GM12878 (cell line): ENCODE measurements around the gene PHACTR3. TPM values are rescaled to one million over a fixed set of nuclear protein-coding genes. Genes with fewer than 3 reads are reported as not detected.

Experiments
- ATAC-seq: fragments of 200-7000 bp; cut with Tn5 transposase; 3 replicates; pipeline ENCODE4 v1.9.1; 2020; ENCODE audit warnings: mild to moderate bottlenecking, moderate library complexity
- BruUV-seq: library from RNA; stranded (reverse); fragments of 400-500 nt; replicated peaks from 2 replicates; lab custom pipeline; 2021; lab: Mats Ljungman, UMichigan
- CTCF ChIA-PET: fragments of 300-600 bp; sonication (Branson Sonifier 250); formaldehyde crosslinking; extraction: SDS; loops from one replicate; lab custom pipeline; 2021; ENCODE audit warnings: inconsistent platforms; lab: Yijun Ruan, JAX
- POLR2A ChIA-PET: fragments of 350-600 bp; formaldehyde crosslinking; extraction: SDS; loops from one replicate; lab custom pipeline; 2021; ENCODE audit warnings: inconsistent platforms; lab: Charles Lee
- RAD21 ChIA-PET: fragments of 300-600 bp; sonication (Branson Sonifier 250); formaldehyde crosslinking; loops from one replicate; lab custom pipeline; 2023; ENCODE audit warnings: antibody characterized with exemption; ENCODE audit not compliant: unreplicated experiment; lab: Charles Lee
- SMC1A ChIA-PET: fragments of 300-600 bp; sonication (Branson Sonifier 250); formaldehyde crosslinking; loops from one replicate; lab custom pipeline; 2023; ENCODE audit not compliant: unreplicated experiment, uncharacterized antibody; lab: Charles Lee
- DNase-seq: peaks from one replicate; pipeline ENCODE4 v3.0.0-alpha.2; 2011; ENCODE audit warnings: low read depth, low spot score
- FAIRE-seq: peaks from 3 replicates; lab custom pipeline; 2011; peaks lifted over from hg19 to GRCh38; lab: Jason Lieb, UNC
- H2AFZ ChIP-seq: 2 replicates; pipeline ENCODE4 v1.6.0; 2011; ENCODE audit warnings: low read depth, low read length, control low read depth; ENCODE audit not compliant: control insufficient read depth
- H3K27ac ChIP-seq: 2 replicates; pipeline ENCODE4 v1.5.1; 2011; ENCODE audit warnings: control low read depth; ENCODE audit not compliant: control insufficient read depth, insufficient read depth
- H3K27me3 ChIP-seq, 2 experiments: replicated peaks in 1 of 2; 2 replicates each; pipeline versions ENCODE4 v1.6.0 to v1.6.1; 2011; ENCODE audit warnings: low read length in 1 of 2; ENCODE audit not compliant: control insufficient read depth in 2 of 2, insufficient read depth in 2 of 2
- H3K36me3 ChIP-seq, 2 experiments: 2 replicates each; pipeline ENCODE4 v1.5.1; 2011; ENCODE audit warnings: low read length in 1 of 2; ENCODE audit not compliant: control insufficient read depth in 2 of 2, insufficient read depth in 2 of 2
- H3K4me1 ChIP-seq: 2 replicates; pipeline ENCODE4 v1.6.1; 2011; ENCODE audit warnings: mild to moderate bottlenecking, low read length, moderate library complexity, mixed read lengths; ENCODE audit not compliant: control insufficient read depth, insufficient read depth
- H3K4me2 ChIP-seq: 2 replicates; pipeline ENCODE4 v1.6.0; 2011; ENCODE audit warnings: control low read depth; ENCODE audit not compliant: control insufficient read depth, insufficient read depth
- H3K4me3 ChIP-seq: fragments of 200-600 bp; sonication (generic); 2 replicates; pipeline ENCODE4 v1.5.1; 2016
- H3K79me2 ChIP-seq: 2 replicates; pipeline ENCODE4 v1.6.0; 2011; ENCODE audit warnings: low read length; ENCODE audit not compliant: control insufficient read depth, insufficient read depth
- H3K9ac ChIP-seq: 2 replicates; pipeline ENCODE4 v1.8.0; 2011; ENCODE audit warnings: low read length, control low read depth, mixed read lengths; ENCODE audit not compliant: control insufficient read depth, insufficient read depth
- H3K9me3 ChIP-seq: replicated peaks from 3 replicates; pipeline ENCODE4 v1.5.1; 2011; ENCODE audit warnings: mild to moderate bottlenecking, low read length; ENCODE audit not compliant: control insufficient read depth, insufficient read depth
- H4K20me1 ChIP-seq: 2 replicates; pipeline ENCODE4 v1.6.0; 2011; ENCODE audit not compliant: control insufficient read depth, insufficient read depth
- EP300 ChIP-seq, 2 experiments: fragments of 150-350 bp in 1 of 2; IDR thresholded peaks; 2 replicates each; pipeline ENCODE4 v1.6.1; 2011 to 2012; ENCODE audit warnings: low read depth in 2 of 2, low read length in 2 of 2, borderline replicate concordance in 1 of 2, improper control_type of control experiment in 1 of 2, inconsistent platforms in 1 of 2; ENCODE audit not compliant: control insufficient read depth in 1 of 2
- IKZF2 ChIP-seq, 2 experiments: fragments of 450-650 bp; IDR thresholded peaks; 2 replicates each; pipeline ENCODE4 v1.6.1; 2017; ENCODE audit warnings: mild to moderate bottlenecking in 2 of 2, moderate library complexity in 2 of 2
- MEF2A ChIP-seq: IDR thresholded peaks from 2 replicates; pipeline ENCODE4 v1.6.1; 2011; ENCODE audit warnings: low read depth, mild to moderate bottlenecking, low read length, moderate library complexity; ENCODE audit not compliant: insufficient read depth
- MEF2B ChIP-seq: fragments of 450-650 bp; IDR thresholded peaks from 2 replicates; pipeline ENCODE4 v1.6.1; 2018; ENCODE audit warnings: mild to moderate bottlenecking, moderate library complexity; ENCODE audit not compliant: partially characterized antibody, poor library complexity, severe bottlenecking
- WGBS: methylation state at CpG from one replicate; pipeline ENCODE4 v1.1.6; 2016; ENCODE audit warnings: low lambda C conversion rate; ENCODE audit not compliant: insufficient replicate concordance, insufficient coverage; ENCODE audit errors: missing lambda C conversion rate; 5-methylcytosine and 5-hydroxymethylcytosine counted together
- in situ Hi-C: fragments of 300-500 bp; cut with MboI; formaldehyde crosslinking; loops from 9 replicates; pipeline ENCODE4 v1.14.3; 2018; ENCODE audit warnings: mixed read lengths
- intact Hi-C: fragments of 100-400 bp; cut with micrococcal nuclease; formaldehyde crosslinking; loops from one replicate; pipeline ENCODE4 v1.14.2; 2022; ENCODE audit not compliant: unreplicated experiment
- polyA plus RNA-seq, 11 experiments: library from polyadenylated mRNA; depleted of rRNA in 4 of 11; unstranded in 6 of 11; stranded (reverse) in 5 of 11; fragments of >200 nt; fragmentation: Nextera tagmentation in 4 of 11; fragmentation: Illumina TruSeq in 1 of 11; extraction: Ambion mirVana in 4 of 11; extraction: Trizol in 1 of 11; gene quantifications; 1 replicate in 1 of 11; 2 replicates in 10 of 11; pipeline versions ENCODE4 v1.2.1 to v1.2.3, GENCODE V29; 2011 to 2016; ENCODE audit warnings: inconsistent platforms in 2 of 11, missing spikeins in 2 of 11, low read depth in 1 of 11
- total RNA-seq, 4 experiments: library from RNA; depleted of rRNA in 3 of 4; stranded (reverse); fragments of >200 nt in 3 of 4; fragmentation: Illumina TruSeq in 1 of 4; extraction: Trizol in 1 of 4; gene quantifications; 2 replicates each; pipeline versions ENCODE4 v1.2.1 to v1.2.3, GENCODE V29; 2013 to 2021
- TF ChIP-seq, protein P1 (sequence below): IDR thresholded peaks from 2 replicates; pipeline ENCODE4 v1.6.1; 2012; ENCODE audit warnings: low read length, inconsistent platforms

PHACTR3 gene
- total and polyA plus RNA-seq, 10 of the 15 experiments (the other 5 are each of a cell fraction or from before 2014, with no cell fraction given): 0.17 to 2.7 (median 0.27) TPM; not detected in 1

DNA sequence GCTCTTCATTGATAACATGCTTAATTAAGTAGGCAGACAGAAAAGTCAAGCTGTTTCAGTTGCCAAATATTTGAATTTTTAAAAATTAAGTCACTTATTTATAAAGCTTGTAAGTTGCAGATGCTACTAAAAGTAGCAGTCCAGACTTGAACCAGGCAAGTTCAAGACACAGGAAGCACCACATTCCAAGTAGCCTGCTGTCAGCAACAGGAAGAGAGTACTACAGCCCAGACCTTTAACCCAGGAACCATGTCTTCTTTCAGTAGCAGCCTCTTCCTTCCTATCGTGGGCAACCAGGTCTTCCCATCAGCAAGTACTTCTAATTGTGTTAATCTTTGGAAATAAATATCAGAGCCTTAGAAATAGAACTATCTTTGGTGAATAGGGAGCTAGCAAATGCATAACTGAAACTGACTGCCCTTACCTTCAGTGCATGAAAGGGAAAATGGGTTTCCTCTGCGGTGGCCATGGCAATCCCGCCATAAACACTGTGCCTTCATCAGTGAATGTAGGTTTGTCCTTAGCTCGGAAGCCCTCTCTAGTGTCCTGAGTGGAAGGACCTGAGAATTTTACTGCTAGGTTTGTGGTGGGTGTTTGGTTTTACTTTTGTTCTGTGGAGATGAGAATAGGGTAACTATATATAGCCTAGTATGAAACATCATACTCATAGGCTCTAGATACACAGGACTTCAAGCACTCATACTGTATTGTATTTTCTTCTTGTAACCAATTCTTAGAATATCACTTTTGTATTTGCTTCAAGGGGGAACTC lies 233.5 kb downstream of the PHACTR3 start:
- Histone ChIP-seq H3K4me1 (peaks cover 9% of the 10 kb centered on the region; the same call in 1 of the 2 replicates), H3K4me2 (peak overlapping the region; percentile 59), H3K9me3 (no peaks in the 10 kb centered on the region), H3K9ac (no peak overlapping the region), H4K20me1 (no peaks in the 10 kb centered on the region), H2AFZ (no peak overlapping the region; the same call in 1 of the 2 replicates), H3K27ac (0 out of 2 replicates have a peak overlapping the region, but pooled peaks have one; percentile 18), H3K27me3 (no peaks in the 10 kb centered on the region), H3K79me2 (no peaks in the 10 kb centered on the region)
- in situ Hi-C loops: no loop called here
- no TSS peak for BruUV-seq
- ATAC-seq (peak; percentile 79), DNase-seq (peak; percentile 17)
- RAD21 ChIA-PET: no interaction called here
- POLR2A ChIA-PET: no interaction called here
- SMC1A ChIA-PET: interaction anchor here (0.8 to 6.6 kb wide), 3 partner anchors 12 to 85 kb away, joined by 3 to 56 read pairs (median 3); no protein-coding TSS in a partner anchor
- WGBS: 37% methylated on average over 4 of the region's 4 CpGs
- CTCF ChIA-PET: interaction anchor here (1.2 to 10.5 kb wide), 3 partner anchors 12 to 85 kb away, joined by 4 to 70 read pairs (median 5); no protein-coding TSS in a partner anchor
- TF ChIP-seq MEF2B: peak; percentile 51
- peak in 1 of 2 experiments; percentile 38; a peak in 1 of 4 replicates for TF ChIP-seq IKZF2 (IDR thresholded peaks at IDR 0.05)
- TF ChIP-seq EP300 (IDR thresholded peaks at IDR 0.05; ENCODE audit: borderline replicate concordance in 1 of 2, control insufficient read depth in 1 of 2, low read depth in 2 of 2, low read length in 2 of 2): no peak
- peak; percentile 78 for TF ChIP-seq MEF2A
- TF ChIP-seq, protein P1, sequence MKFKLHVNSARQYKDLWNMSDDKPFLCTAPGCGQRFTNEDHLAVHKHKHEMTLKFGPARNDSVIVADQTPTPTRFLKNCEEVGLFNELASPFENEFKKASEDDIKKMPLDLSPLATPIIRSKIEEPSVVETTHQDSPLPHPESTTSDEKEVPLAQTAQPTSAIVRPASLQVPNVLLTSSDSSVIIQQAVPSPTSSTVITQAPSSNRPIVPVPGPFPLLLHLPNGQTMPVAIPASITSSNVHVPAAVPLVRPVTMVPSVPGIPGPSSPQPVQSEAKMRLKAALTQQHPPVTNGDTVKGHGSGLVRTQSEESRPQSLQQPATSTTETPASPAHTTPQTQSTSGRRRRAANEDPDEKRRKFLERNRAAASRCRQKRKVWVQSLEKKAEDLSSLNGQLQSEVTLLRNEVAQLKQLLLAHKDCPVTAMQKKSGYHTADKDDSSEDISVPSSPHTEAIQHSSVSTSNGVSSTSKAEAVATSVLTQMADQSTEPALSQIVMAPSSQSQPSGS: 0 out of 2 replicates have a peak, but pooled peaks have one; percentile 34
- TF ChIP-seq, all 136 proteins: peak for 4
- intact Hi-C loops: no loop called here
- no peaks in the 10 kb centered on the region for H3K36me3 ChIP-seq
- no peak overlapping the region for H3K4me3 ChIP-seq
- no peak for FAIRE-seq
